Superior temporal gyrus (tissue), 1 donor: ENCODE measurements around the gene SLC35A4.
"Not testable (repeated sequence)": the region's sequence is repeated elsewhere in the genome, so short reads cannot be mapped to it uniquely, and the experiment has no call there.

ENCODE experiments used
- DNase-seq: peaks from one replicate; pipeline ENCODE4 v3.0.0-alpha.2; 2016; ENCODE audit errors: extremely low spot score

The SLC35A4 gene

DNA sequence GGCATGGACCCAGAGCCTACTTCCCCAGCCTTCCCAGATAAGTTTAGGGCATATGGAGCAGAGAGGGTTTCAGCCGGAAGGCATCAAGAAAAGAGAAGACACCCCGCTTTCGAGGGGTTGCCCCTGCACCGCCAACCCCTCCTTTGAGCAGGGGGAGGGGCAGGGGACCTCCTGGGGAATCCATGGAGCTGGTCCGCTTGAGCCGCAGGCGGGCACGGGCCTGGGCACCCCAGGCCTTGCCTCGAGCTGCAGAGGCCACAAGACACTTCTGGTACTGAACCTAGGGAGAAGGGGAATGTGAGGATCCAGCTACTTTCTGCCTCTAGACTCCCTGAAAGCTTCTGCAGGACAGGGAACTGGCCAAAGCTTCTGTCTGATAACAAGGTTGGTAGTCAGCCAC lies 6.1 kb upstream of the SLC35A4 start:
- DNase-seq, result no peak

DNA sequence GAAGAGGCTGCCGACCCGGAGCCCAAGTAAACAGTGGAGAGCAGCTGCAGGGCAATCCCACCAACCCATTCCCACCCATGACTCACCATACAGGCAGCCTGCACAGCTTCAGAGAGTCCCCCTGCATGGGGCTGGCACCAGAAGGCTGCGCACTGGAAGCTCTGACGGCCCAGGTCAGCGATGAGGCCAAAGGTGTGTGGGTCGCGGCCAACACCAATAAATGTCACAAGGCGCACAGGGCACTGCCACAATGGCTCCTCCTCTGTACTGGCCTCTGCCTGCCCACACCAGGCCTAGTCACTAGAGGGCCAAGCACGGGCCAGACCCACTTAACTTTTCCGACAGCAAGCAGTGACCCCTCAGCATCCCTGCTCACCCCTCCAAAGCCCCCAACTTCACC lies 4.4 kb upstream of the SLC35A4 start:
- DNase-seq, result no peak

DNA sequence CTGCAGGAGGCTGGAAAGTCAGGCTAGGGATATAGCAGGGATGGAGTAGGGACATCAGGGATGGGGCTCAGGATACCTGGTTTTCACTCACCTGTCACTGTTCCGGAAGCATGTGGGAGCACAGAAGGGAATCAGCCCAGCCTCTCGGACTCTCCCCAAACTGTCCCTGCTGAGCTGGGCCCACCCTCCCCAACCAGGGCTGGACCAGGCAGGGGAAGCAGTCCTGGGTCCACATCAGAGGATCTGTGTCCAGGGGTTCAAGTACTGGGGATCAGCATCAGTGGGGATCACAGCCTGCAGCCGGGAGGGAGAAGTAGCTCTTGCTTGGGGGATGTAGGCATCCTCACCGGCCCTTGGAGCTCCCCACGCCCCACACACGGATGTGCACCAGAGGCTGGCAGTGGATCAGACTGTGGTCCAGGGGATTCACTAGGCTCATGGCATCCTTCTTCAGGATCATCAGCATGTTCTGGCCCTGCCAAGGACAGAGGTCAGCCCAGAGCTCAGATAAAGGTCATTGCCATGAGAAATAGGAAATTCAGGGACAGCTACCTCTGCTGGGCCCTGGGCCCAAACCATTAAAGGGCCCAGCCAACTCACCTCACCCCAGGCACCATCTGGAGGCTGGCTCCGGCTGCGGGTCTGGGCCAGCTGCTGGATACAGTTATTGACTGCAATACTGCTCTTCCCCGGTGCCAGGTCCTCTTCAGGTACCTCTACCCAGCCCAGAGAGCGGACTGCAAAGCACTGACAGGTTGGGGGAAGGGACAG lies 2.7 kb upstream of the SLC35A4 start:
- no peak for DNase-seq

DNA sequence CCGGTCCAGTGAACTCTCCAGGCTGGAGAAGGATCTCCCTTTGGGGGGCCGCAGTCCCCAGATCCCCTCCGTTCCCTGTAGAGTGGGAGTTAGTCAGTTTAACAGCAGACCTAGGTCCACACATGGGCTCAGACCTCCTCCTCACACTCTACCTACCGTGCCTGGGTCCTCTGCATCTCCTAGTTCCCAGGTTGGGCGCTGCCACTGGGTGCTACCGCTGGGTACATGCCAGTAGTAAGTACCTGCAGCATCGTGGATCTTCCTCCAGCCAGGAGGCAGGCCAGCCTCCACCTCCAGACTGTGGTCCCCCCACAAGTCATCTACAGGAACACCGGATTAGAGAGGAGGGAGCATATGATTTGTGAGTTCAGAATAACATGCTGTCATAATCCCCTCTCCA lies 1.0 kb upstream of the SLC35A4 start:
- DNase-seq, result no peak

DNA sequence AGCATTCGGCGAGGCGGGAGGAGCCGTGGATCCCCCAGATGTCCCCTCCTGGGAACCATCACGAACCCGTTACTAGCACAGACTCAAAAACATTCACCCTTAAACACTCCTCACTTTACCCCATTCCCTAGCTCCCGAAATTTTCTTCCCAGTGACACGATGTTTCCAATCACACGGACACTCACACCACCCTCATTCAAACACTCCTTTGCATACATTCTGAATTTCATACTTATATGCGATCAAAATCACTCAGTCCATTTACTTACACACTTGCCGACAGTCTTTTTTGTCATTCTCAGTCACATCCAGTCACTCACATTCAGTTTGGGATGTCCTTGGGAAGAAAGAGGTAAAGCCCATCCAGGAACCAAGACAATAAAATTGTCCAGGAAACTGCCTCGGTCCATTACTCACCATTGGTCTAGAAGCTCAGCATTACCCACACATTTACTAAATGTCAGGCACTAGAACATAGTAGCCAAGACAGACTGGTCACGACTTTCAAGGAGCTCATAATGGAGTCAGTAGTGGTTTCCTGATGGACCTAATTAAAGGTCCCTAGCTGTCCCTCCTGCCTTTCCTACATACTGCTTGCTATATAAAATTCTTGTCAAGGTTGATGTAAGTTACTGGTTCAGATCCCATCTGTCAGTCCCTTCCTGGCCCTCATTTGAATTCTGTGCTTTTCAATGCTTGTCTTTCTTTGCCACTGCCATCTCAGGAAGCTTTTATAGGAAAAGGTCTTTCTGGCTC lies 574 bp downstream of the SLC35A4 start:
- no peak for DNase-seq

DNA sequence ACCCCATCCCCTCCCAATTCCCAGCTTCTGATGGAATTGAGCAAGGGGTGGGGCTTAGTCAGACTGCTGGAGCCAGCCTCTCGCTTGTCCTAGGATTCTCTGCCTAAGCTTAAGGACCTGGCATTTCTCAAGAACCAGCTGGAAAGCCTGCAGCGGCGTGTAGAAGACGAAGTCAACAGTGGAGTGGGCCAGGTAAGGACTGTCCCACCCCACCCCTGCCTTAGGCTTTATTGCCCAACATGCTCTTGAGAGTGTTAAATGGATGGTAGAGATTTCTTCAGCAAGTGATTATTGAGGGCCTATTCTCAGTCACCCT lies 1.1 kb downstream of the SLC35A4 start:
- no peak for DNase-seq

DNA sequence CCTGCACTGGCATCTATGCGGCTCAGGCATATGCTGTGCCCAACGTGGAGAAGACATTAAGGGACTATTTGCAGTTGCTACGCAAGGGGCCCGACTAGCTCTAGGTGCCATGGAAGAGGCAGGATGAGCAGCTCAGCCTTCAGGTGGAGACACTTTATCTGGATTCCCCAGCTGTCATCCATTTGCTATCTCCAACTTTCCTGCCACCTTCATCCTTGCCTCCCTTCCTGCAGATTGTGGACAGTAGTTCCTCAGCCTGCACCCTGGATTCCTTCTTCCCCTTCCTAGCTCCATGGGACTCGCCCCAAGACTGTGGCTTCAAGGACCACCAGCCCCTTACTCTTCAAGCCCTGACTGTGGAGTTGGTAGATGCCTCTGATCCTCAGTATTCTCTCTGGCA lies 2.0 kb downstream of the SLC35A4 start:
- no peak for DNase-seq

DNA sequence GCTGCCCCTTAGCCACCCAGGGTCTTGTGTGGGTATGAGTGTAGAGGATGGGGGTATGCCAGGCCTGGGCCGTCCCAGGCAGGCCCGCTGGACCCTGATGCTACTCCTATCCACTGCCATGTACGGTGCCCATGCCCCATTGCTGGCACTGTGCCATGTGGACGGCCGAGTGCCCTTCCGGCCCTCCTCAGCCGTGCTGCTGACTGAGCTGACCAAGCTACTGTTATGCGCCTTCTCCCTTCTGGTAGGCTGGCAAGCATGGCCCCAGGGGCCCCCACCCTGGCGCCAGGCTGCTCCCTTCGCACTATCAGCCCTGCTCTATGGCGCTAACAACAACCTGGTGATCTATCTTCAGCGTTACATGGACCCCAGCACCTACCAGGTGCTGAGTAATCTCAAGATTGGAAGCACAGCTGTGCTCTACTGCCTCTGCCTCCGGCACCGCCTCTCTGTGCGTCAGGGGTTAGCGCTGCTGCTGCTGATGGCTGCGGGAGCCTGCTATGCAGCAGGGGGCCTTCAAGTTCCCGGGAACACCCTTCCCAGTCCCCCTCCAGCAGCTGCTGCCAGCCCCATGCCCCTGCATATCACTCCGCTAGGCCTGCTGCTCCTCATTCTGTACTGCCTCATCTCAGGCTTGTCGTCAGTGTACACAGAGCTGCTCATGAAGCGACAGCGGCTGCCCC lies 2.6 kb downstream of the SLC35A4 start:
- no peak for DNase-seq

DNA sequence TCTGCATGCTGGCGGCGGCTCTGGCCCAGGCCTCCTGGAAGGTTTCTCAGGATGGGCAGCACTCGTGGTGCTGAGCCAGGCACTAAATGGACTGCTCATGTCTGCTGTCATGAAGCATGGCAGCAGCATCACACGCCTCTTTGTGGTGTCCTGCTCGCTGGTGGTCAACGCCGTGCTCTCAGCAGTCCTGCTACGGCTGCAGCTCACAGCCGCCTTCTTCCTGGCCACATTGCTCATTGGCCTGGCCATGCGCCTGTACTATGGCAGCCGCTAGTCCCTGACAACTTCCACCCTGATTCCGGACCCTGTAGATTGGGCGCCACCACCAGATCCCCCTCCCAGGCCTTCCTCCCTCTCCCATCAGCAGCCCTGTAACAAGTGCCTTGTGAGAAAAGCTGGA lies 3.2 kb downstream of the SLC35A4 start:
- DNase-seq, result no peak

DNA sequence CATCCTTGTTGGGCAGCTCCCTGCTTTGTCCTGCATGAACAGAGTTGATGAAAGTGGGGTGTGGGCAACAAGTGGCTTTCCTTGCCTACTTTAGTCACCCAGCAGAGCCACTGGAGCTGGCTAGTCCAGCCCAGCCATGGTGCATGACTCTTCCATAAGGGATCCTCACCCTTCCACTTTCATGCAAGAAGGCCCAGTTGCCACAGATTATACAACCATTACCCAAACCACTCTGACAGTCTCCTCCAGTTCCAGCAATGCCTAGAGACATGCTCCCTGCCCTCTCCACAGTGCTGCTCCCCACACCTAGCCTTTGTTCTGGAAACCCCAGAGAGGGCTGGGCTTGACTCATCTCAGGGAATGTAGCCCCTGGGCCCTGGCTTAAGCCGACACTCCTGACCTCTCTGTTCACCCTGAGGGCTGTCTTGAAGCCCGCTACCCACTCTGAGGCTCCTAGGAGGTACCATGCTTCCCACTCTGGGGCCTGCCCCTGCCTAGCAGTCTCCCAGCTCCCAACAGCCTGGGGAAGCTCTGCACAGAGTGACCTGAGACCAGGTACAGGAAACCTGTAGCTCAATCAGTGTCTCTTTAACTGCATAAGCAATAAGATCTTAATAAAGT lies 3.9 kb downstream of the SLC35A4 start:
- DNase-seq, result no peak

DNA sequence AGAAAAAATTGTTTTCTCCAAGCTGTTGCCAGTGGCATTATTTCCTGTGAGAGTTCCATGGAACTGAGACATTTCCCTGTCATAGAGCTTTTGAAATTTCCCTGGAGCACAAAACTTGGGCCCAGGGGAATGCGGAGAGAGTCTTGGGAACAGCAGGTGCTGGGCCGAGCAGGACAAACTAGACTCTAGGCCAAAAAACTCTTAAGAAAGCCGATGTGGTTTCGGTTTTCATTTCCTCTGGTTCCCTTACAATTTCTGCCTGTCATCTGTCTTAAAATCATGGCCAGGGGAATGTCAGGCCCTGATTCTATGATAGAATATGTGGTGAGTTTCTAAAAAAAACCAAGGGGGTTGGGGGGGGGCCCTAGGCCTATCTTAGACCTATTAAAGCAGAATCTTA lies 4.6 kb downstream of the SLC35A4 start:
- no peak for DNase-seq

DNA sequence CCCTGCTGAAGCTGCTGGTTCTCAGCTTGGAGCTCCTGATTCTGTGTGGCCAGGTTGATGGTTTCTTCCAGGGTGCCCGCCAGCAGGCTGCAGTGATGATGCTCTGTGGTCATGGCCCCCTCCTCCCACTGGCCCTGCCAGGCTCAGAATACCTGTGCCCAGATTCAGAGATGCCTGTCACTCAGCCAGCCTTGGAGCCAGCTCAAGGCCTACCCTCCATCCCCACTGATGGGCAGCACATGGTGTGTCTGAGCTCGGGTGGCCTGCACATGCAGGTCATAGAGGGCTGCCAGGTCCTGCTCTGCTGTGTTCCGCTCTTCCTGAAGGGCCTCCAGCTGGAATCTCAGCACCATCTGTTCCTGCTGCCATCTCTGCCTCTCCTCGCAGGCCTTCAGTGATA lies 5.4 kb downstream of the SLC35A4 start:
- no peak for DNase-seq

DNA sequence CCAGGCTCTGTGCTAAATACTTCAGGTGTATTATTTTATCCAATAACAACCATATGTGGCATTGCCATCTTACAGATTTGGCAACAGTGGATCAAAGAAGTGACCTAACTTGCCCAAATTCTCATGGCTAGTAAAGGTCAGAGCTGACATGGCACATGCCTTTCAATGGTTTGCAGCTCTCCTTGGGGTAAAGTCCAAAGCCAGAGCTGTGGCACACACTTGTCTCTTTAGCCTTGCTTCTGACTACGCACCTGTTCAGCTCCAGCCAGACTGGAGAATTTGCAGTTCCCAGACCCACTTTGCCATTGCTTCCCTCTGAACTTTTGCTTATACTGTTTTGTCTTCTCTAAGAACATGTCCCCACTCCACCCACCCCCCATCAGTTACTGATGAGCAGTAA lies 5.9 kb downstream of the SLC35A4 start:
- DNase-seq, result no peak

DNA sequence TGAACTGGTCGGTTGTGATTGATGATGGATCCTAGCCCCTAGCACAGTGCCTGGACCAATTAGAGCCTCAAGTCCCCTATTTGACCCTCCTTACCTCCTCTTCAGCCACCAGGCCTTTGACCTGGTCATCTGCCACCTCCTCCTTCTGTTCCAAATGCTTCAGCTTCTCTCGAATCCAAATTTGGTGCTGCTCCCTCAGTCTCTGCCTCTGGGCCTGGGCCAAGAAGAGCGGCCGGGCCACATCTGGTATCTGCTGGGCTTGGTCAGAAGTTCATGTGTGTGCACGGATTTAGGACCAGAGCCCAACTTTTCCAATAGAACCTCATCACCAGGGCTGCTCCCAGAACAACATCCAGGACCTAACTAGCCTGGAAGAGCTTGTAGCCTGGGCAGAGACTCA lies 6.5 kb downstream of the SLC35A4 start:
- no peak for DNase-seq

DNA sequence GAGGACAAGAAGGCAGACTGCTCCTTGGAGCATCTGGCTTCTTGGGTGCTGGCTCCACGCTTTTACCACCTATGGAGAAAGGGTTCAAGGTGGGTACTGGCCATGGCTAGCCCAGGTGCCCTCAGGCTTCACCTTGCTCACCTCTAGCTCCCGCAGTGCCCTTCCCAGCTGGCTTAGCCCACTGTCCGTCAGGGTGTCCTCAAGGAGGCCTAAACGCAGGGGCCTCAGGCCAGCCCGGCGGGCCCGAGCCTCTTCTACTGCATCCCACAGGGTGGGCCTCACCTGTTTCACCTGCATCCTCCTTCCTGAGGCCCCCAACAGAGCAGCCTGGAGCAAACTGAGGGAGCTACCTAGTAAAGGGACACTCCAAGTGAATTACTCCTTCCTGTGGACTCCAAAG lies 9.1 kb downstream of the SLC35A4 start:
- no peak for DNase-seq

DNA sequence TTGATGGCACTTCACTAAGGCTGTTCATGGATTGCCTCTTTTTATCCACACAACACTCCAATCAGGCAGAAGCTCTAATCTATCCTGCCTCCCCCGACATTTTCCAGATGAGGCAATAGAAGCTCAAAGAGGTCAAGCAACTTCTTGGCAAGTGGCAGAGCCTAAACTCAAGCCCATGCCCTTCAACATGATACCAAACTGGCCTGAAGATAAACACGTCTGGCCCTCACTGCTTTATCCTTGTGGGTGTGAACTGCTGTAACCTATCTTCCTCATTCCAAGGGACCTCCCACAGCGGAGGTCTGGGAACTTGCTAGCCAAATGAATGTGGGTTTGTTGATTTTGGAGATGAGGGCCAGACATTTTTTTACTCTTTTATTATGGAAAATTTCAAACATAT lies 9.5 kb downstream of the SLC35A4 start:
- DNase-seq, result no peak

DNA sequence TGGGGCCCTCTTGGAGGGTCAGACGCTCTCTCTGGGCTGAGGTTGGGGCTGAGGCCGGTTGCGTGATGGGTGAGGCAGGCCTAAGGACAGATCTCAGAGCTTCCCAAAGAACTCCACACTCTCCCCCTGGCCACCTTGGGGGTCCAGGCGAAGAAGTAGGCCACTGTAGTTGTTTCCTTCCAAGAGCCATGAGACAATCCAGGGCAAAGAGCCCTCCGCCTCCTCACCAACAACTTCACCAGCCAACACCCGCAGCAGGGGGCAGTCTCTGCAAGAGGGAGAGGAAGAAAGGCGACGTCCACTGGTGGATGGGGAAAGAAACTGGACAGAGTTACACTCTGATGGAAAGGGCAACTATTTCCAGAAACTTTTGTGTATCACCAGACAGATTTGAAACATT lies 10.7 kb downstream of the SLC35A4 start:
- DNase-seq, result no peak

DNA sequence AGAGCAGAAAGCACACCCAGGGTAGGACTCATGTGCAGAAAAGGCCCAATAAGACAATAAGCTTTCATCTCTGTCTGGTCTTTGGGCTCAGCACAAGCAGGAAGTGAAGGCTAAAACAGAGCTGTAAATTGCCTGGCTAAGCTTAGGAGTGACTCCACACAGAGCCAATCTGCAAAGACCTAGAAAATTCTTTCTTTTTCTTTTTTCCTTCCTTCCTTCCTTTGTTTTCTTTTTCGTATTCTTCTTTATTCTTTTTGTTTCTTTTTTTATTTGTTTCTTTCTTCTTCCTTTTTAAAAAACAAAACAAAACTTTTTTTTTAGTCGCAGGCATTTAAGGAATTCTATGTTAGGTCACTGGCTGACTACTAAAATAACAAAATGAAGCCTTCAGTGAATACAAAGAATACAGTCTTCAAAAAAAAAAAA lies 12.2 kb downstream of the SLC35A4 start:
- no peak for DNase-seq

DNA sequence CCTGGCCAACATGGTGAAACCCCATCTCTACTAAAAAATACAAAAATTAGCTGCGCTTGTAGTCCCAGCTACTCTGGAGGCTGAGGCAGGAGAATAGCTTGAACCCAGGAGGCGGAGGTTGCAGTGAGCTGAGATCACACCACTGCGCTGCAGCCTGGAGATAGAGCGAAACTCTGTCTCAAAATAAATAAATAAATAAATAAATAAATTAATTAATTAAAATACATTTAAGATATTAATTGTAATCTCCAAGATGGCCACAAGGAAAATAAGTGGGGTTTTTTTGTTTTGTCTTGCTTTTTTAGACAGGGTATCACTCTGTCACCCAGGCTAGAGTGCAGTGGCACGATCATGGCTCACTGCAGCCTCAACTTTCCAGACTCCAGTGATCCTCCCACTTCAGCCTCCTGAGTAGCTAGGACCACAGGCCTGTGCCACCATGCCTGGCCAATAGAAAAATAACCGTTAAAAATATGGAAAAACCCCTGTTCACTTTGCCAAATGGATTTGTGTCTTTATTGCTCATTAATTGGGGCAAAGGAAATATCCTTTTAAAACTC lies 14.6 kb downstream of the SLC35A4 start:
- DNase-seq, result not testable (repeated sequence)

DNA sequence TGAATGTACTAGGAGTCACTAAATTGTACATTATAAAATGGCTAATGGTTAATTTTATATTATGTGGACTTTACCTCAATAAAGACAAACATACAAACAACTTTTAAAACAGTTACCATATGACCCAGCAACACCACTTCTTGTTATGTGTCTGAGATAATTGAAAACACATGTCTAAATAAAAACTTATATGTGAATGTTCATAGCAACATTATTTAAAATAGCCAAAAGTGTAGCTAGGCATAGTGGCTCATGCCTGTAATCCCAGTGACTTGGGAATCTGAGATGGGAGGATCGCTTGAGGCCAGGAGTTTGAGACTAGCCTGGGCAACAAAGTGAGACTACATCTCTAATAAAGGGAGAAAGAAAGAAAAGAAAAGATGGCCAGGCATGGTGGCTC lies 22.9 kb downstream of the SLC35A4 start:
- no peak for DNase-seq

DNA sequence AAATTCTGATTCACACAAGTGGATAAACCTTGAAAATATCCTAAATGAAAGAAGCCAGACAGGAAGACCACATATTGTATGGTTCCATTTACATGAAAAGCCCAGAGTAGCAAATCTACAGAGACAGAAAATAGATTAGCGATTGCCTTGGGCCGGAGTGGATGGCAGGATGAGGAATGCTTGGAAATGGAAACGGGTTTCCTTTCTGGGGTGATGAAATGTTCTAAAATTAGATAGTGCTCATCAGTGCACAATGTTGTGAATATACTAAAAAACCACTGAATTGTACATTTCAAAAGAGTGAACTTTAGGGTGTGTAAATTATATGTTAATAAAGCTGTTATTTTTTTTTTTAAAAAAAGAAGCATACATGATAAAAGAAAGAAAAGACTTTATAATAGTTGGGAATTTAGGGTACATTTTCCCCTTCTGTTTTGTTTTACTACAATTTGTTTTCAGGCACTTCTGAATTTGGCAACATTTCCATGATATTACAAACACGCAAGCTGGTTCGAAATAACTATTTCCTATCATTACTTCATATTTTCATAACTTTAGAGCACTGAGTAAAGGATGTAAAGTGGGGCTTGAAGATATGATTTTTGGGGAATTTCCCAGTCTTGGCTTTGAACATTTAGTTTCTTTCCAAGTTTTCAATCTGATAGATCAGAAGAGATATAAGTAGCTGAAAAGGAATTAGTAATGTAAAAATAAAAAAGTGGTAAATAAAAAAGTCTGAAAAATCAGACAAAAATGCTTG lies 23.9 kb downstream of the SLC35A4 start:
- no peak for DNase-seq

DNA sequence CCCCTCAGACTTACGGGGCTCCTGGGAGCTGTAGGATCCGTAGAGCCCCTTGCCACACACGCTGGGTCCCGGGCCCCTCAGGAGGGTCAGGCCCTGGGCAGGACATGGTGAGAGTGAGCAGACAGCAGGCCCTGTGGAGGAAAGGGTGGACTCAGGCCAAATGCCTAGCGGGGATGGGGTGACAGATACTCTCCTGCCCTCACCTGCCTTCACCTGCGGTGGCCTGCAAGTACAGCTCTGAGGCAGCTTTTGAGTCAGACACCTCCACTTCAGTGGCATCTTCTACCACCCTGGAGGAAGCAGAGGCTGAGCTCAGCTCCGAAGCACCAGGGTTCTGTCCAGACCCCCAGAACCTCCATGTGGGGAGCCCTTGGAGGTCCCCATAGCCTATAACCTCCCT lies 26.2 kb downstream of the SLC35A4 start:
- DNase-seq, result no peak
